Subcutaneous adipose tissue (tissue), 4 donors: ENCODE data around the gene PAM. TPM values are rescaled to one million over a fixed set of nuclear protein-coding genes. Genes with fewer than 3 reads are reported as not detected.

Source experiments
- CTCF ChIP-seq: fragments of 450-650 bp; IDR thresholded peaks from one replicate; pipeline ENCODE4 v1.5.1; 2016; ENCODE audit warnings: low read depth, mild to moderate bottlenecking, control low read depth, antibody characterized with exemption, moderate library complexity
- total RNA-seq, 4 donors: library from RNA; depleted of rRNA; stranded (reverse); fragments of >200 nt; gene quantifications; one replicate each; pipeline ENCODE4 v1.1.0, GENCODE V29; 2016

The PAM gene
- total RNA-seq, 4 donors from 2014 or later, result 142 to 289 (median 225) TPM

- no peak for TF ChIP-seq CTCF
Observed at GRCh38 chr5:102858808-102859207, 103.7 kb downstream of the PAM start.

GRCh38 chr5:102860035-102860434 is 104.9 kb downstream of the PAM start:
- TF ChIP-seq CTCF, result no peak

GRCh38 chr5:102863058-102863457 is 108.0 kb downstream of the PAM start:
- TF ChIP-seq CTCF, result no peak

- no peak for TF ChIP-seq CTCF
Observed at GRCh38 chr5:102863764-102864560, 108.9 kb downstream of the PAM start.

GRCh38 chr5:102865171-102865509 is 110.0 kb downstream of the PAM start:
- no peak for TF ChIP-seq CTCF

- TF ChIP-seq CTCF, result no peak
Observed at GRCh38 chr5:102865510-102866236, 110.6 kb downstream of the PAM start.

GRCh38 chr5:102866237-102866600 is 111.1 kb downstream of the PAM start:
- no peak for TF ChIP-seq CTCF
